HG03060 (cell line): ENCODE measurements around the gene MCTP2.

Experiments
- ATAC-seq: cut with Tn5 transposase; IDR thresholded peaks from one replicate; pipeline ENCODE4 v1.9.1; 2021; ENCODE audit warnings: low read depth, moderate number of reproducible peaks; ENCODE audit not compliant: unreplicated experiment

Gene MCTP2

DNA sequence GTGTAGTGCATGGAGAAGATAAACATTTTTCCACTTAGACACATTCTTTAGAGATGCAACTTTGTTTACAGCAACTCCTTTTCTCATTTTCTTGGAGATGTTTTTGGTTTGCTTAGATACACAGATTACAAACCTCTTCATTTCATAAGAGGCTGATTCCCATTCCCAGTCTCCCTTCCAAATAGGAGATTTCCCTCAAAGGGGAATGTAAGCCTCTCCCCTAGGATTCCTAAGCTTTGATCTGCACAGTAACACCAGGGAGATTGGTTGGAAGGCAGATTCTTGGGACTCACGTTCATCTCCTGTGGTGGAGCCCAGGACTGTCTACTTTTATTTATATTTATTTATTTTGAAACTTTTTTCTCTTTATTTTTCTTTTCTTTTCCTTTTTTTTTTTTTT is 63.2 kb downstream of the MCTP2 start:
- ATAC-seq: no peak

- no peak for ATAC-seq
Measured at GRCh38 chr15:94295275-94295674, 63.9 kb downstream of the MCTP2 start.

- ATAC-seq: no peak
Measured at GRCh38 chr15:94296717-94297116, 65.4 kb downstream of the MCTP2 start.

GRCh38 chr15:94297558-94297957 is 66.2 kb downstream of the MCTP2 start:
- no peak for ATAC-seq

GRCh38 chr15:94298364-94298763 is 67.0 kb downstream of the MCTP2 start:
- no peak for ATAC-seq

- ATAC-seq: no peak
Measured at GRCh38 chr15:94300612-94301011, 69.3 kb downstream of the MCTP2 start.

GRCh38 chr15:94305133-94305532 is 73.8 kb downstream of the MCTP2 start:
- peak; percentile 28 for ATAC-seq

GRCh38 chr15:94306700-94307650 is 75.6 kb downstream of the MCTP2 start:
- ATAC-seq: peak; percentile 93

DNA sequence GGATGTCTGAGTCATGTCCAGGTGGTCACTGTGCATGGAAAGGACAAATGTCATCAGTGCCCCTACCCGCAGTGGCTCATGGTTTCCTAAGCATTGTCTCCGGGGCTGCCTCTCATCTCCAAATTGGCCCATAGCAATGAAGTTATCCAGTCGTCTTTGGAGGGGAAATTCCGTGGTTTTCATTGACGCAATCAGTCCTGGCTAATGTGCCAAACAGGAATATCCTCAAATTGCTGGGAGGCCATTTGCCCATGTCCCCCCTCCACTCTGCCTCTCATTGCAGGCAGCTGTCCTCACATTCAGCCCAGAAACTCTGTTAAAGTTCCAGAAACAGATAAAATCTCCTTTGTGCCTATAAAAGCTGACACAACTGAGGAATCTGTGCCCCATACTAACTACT is 81.6 kb downstream of the MCTP2 start:
- ATAC-seq: no peak

DNA sequence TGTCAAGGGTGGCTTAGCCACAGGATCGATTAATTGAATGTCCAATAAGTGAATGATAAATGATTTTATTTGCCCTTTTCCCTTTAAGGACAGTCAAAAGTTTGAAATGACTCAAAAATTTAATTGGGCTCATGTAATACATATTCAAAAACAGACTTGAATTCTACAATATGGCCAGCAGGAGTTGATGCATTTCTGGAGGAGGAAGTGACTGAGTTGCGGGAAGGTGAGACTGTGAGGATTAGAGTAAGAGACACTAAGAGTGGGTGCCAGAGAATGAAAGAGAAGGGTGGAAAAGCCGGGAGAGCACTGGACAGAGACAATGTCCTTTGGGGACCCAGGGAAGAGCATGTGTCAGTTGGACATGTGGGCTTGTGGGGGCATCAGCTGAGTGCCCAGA is 83.3 kb downstream of the MCTP2 start:
- ATAC-seq: no peak

GRCh38 chr15:94317211-94317610 is 85.8 kb downstream of the MCTP2 start:
- ATAC-seq: no peak

DNA sequence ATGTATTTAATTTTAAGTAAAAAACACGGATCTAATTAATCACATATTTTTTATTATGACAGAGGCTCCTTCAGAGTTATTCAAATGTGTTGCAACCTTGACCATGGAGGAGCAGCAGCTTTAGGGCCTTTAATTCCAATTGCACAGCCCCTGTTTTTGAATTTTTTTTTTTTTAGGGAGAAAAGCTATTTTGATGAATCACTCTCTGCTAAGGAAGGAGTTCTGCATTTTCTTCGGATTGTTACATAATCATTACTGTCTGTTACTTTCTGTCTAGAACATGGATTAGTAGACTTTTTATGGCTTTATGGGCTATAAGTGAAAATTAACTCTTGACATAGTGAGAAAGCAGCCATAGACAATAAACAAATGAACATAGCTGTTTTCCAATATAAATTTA is 90.8 kb downstream of the MCTP2 start:
- no peak for ATAC-seq

GRCh38 chr15:94323076-94323475 is 91.7 kb downstream of the MCTP2 start:
- no peak for ATAC-seq

- ATAC-seq: peak; percentile 72
Measured at GRCh38 chr15:94324117-94324826, 92.9 kb downstream of the MCTP2 start.

DNA sequence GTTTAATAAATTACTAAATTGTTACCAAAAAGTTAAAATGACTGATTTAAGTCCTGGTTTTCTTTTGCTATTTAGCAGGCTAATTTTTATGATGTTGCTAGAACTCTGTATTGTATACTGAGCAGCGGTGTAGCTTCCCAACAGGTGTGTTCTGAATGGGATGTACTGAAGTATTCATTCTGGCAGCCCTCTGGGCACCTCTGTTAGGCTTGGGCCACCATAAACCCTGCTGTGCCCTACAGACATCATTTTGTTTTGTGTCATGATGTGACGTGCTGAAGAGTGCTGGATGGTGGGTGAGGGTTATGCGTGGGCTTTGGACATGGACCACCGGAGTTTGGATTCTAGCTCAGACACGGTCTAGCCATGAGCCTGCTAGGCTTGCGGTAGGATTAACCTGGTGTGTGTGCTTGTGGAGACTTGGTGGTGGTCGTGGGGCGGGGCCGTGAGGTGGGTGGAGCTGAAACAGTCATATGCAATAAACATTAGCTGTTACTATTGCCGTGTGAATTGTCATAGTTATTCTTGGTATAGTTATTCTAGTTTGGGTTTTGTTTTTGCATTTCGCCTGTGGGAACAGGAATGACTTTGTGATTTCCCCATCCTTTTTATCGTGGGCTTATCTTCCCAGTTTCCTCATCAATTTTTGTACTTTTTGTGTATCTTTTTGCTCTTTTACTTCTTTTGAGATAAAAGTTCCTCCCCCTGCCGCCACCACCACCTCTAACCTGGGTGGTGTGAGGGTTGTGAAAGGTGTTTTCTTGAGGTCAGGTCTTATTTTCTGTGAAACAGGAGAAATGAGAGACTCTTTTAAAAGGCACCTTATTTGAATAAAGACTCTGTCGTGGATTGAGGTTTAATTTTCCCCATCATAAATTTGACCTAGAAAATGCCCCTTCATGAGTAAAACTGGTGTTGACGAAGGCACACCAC is 93.7 kb downstream of the MCTP2 start:
- no peak for ATAC-seq

GRCh38 chr15:94327356-94327936 is 96.1 kb downstream of the MCTP2 start:
- no peak for ATAC-seq

DNA sequence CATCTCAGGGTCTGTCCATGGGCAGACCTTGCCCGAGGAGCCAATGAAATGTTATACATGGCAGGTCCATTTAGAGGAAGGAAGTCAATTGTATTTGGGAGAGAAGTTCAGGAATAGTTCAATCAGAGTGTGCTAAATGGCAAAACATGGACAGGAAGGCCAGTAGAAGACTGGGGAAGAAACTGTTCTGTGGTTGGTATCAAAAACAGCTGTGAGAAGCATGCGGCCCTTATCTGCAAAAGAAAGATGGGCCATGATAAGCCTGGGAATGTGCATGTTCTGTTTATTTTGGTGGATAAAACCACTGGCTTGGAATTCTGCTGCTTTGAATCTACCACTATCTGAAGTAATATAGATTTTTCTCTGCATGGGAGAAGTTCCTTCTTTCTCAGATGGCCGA is 100.4 kb downstream of the MCTP2 start:
- no peak for ATAC-seq

GRCh38 chr15:94335616-94336015 is 104.3 kb downstream of the MCTP2 start:
- ATAC-seq: no peak

- no peak for ATAC-seq
Measured at GRCh38 chr15:94336817-94337467, 105.6 kb downstream of the MCTP2 start.
